ENCODE data around the gene LDLRAD4. TPM values are rescaled to one million over a fixed set of nuclear protein-coding genes. Genes with fewer than 3 reads are reported as not detected.

Gene LDLRAD4
- total and polyA plus RNA-seq, 9 of the 15 experiments (the other 6 are each of a cell fraction or from before 2014, with no cell fraction given): 0.01 TPM; not detected in 8

- TF ChIP-seq, protein P1, sequence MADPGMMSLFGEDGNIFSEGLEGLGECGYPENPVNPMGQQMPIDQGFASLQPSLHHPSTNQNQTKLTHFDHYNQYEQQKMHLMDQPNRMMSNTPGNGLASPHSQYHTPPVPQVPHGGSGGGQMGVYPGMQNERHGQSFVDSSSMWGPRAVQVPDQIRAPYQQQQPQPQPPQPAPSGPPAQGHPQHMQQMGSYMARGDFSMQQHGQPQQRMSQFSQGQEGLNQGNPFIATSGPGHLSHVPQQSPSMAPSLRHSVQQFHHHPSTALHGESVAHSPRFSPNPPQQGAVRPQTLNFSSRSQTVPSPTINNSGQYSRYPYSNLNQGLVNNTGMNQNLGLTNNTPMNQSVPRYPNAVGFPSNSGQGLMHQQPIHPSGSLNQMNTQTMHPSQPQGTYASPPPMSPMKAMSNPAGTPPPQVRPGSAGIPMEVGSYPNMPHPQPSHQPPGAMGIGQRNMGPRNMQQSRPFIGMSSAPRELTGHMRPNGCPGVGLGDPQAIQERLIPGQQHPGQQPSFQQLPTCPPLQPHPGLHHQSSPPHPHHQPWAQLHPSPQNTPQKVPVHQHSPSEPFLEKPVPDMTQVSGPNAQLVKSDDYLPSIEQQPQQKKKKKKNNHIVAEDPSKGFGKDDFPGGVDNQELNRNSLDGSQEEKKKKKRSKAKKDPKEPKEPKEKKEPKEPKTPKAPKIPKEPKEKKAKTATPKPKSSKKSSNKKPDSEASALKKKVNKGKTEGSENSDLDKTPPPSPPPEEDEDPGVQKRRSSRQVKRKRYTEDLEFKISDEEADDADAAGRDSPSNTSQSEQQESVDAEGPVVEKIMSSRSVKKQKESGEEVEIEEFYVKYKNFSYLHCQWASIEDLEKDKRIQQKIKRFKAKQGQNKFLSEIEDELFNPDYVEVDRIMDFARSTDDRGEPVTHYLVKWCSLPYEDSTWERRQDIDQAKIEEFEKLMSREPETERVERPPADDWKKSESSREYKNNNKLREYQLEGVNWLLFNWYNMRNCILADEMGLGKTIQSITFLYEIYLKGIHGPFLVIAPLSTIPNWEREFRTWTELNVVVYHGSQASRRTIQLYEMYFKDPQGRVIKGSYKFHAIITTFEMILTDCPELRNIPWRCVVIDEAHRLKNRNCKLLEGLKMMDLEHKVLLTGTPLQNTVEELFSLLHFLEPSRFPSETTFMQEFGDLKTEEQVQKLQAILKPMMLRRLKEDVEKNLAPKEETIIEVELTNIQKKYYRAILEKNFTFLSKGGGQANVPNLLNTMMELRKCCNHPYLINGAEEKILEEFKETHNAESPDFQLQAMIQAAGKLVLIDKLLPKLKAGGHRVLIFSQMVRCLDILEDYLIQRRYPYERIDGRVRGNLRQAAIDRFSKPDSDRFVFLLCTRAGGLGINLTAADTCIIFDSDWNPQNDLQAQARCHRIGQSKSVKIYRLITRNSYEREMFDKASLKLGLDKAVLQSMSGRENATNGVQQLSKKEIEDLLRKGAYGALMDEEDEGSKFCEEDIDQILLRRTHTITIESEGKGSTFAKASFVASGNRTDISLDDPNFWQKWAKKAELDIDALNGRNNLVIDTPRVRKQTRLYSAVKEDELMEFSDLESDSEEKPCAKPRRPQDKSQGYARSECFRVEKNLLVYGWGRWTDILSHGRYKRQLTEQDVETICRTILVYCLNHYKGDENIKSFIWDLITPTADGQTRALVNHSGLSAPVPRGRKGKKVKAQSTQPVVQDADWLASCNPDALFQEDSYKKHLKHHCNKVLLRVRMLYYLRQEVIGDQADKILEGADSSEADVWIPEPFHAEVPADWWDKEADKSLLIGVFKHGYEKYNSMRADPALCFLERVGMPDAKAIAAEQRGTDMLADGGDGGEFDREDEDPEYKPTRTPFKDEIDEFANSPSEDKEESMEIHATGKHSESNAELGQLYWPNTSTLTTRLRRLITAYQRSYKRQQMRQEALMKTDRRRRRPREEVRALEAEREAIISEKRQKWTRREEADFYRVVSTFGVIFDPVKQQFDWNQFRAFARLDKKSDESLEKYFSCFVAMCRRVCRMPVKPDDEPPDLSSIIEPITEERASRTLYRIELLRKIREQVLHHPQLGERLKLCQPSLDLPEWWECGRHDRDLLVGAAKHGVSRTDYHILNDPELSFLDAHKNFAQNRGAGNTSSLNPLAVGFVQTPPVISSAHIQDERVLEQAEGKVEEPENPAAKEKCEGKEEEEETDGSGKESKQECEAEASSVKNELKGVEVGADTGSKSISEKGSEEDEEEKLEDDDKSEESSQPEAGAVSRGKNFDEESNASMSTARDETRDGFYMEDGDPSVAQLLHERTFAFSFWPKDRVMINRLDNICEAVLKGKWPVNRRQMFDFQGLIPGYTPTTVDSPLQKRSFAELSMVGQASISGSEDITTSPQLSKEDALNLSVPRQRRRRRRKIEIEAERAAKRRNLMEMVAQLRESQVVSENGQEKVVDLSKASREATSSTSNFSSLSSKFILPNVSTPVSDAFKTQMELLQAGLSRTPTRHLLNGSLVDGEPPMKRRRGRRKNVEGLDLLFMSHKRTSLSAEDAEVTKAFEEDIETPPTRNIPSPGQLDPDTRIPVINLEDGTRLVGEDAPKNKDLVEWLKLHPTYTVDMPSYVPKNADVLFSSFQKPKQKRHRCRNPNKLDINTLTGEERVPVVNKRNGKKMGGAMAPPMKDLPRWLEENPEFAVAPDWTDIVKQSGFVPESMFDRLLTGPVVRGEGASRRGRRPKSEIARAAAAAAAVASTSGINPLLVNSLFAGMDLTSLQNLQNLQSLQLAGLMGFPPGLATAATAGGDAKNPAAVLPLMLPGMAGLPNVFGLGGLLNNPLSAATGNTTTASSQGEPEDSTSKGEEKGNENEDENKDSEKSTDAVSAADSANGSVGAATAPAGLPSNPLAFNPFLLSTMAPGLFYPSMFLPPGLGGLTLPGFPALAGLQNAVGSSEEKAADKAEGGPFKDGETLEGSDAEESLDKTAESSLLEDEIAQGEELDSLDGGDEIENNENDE (IDR thresholded peaks at IDR 0.05; ENCODE audit: low read depth, low read length): no peak
These were observed 15.5 kb downstream of the LDLRAD4 start (continued) for GRCh38 chr18:13233787-13234783.

All from K562 (cell line).